H1 (cell line): ENCODE results near the gene OLIG2. TPM values are rescaled to one million over a fixed set of nuclear protein-coding genes. Genes with fewer than 3 reads are reported as not detected.

Experiments used
- ATF2 ChIP-seq: IDR thresholded peaks from 2 replicates; pipeline ENCODE4 v1.6.1; 2012; ENCODE audit warnings: low read length, inconsistent platforms
- EGR1 ChIP-seq: IDR thresholded peaks from 2 replicates; pipeline ENCODE4 v1.6.1; 2011; ENCODE audit warnings: low read depth, low read length, borderline replicate concordance
- EZH2 ChIP-seq: fragments of 200-600 bp; sonication (generic); IDR thresholded peaks from 2 replicates; pipeline ENCODE4 v1.7.1; 2012; ENCODE audit warnings: low read depth, mild to moderate bottlenecking, moderate library complexity, low read length, inconsistent platforms; ENCODE audit not compliant: severe bottlenecking
- GABPA ChIP-seq: IDR thresholded peaks from 2 replicates; pipeline ENCODE4 v1.6.1; 2011; ENCODE audit warnings: mild to moderate bottlenecking, low read length, moderate library complexity, borderline replicate concordance; ENCODE audit not compliant: insufficient read depth
- JUND ChIP-seq: IDR thresholded peaks from 2 replicates; pipeline ENCODE4 v1.6.1; 2011; ENCODE audit warnings: mild to moderate bottlenecking, improper control_type of control experiment, low read length
- KDM5A ChIP-seq: fragments of 200-600 bp; IDR thresholded peaks from 2 replicates; pipeline ENCODE4 v1.7.1; 2012; ENCODE audit warnings: mild to moderate bottlenecking, low read length, inconsistent platforms, mixed read lengths
- MAX ChIP-seq: IDR thresholded peaks from 2 replicates; pipeline ENCODE4 v1.6.1; 2012; ENCODE audit warnings: inconsistent platforms
- NANOG ChIP-seq: IDR thresholded peaks from 2 replicates; pipeline ENCODE4 v1.6.1; 2011; ENCODE audit warnings: low read length, low read depth, mild to moderate bottlenecking, inconsistent platforms; ENCODE audit not compliant: insufficient read depth, poor library complexity, severe bottlenecking
- POU5F1 ChIP-seq: IDR thresholded peaks from 2 replicates; pipeline ENCODE4 v1.6.1; 2011; ENCODE audit warnings: low read depth, mild to moderate bottlenecking, low read length, moderate library complexity
- RBBP5 ChIP-seq: IDR thresholded peaks from 2 replicates; pipeline ENCODE4 v1.7.1; 2012; ENCODE audit warnings: low read depth, mild to moderate bottlenecking, inconsistent platforms, low read length, moderate library complexity, borderline replicate concordance
- RFX5 ChIP-seq: IDR thresholded peaks from 2 replicates; pipeline ENCODE4 v1.6.1; 2011; ENCODE audit warnings: low read depth, low read length, improper control_type of control experiment, borderline replicate concordance
- RNF2 ChIP-seq: fragments of 200-900, 300-1000 bp; sonication (generic); IDR thresholded peaks from 2 replicates; pipeline ENCODE4 v1.7.1; 2016; ENCODE audit warnings: borderline replicate concordance, low read depth, mild to moderate bottlenecking, antibody characterized with exemption, low read length; ENCODE audit not compliant: poor library complexity, severe bottlenecking; ENCODE audit errors: missing control alignments
- SAP30 ChIP-seq: fragments of 300-600 bp; sonication (generic); IDR thresholded peaks from 2 replicates; pipeline ENCODE4 v1.7.1; 2012; ENCODE audit warnings: low read length, moderate library complexity, mild to moderate bottlenecking, inconsistent platforms; ENCODE audit not compliant: insufficient read depth, insufficient replicate concordance
- SIX5 ChIP-seq: IDR thresholded peaks from 2 replicates; pipeline ENCODE4 v1.6.1; 2011; ENCODE audit warnings: mild to moderate bottlenecking, low read depth, low read length
- SP2 ChIP-seq: IDR thresholded peaks from 2 replicates; pipeline ENCODE4 v1.6.1; 2012; ENCODE audit warnings: mild to moderate bottlenecking, low read length, inconsistent platforms
- SRF ChIP-seq: IDR thresholded peaks from 2 replicates; pipeline ENCODE4 v1.6.1; 2011; ENCODE audit warnings: mild to moderate bottlenecking, low read depth, low read length, moderate library complexity
- TBP ChIP-seq: IDR thresholded peaks from 2 replicates; pipeline ENCODE4 v1.6.1; 2011; ENCODE audit warnings: low read depth, low read length, improper control_type of control experiment
- TCF12 ChIP-seq: IDR thresholded peaks from 2 replicates; pipeline ENCODE4 v1.6.1; 2011; ENCODE audit warnings: low read depth, mild to moderate bottlenecking, low read length
- TEAD4 ChIP-seq: IDR thresholded peaks from 2 replicates; pipeline ENCODE4 v1.6.1; 2012; ENCODE audit warnings: low read depth, low read length, inconsistent platforms, mixed read lengths
- USF2 ChIP-seq: IDR thresholded peaks from 2 replicates; pipeline ENCODE4 v1.6.1; 2011; ENCODE audit warnings: low read length, improper control_type of control experiment
- polyA plus RNA-seq, 7 experiments: library from polyadenylated mRNA; depleted of rRNA in 3 of 7; stranded (reverse) in 5 of 7; unstranded in 2 of 7; fragments of >200 nt in 5 of 7; fragments of 200-250 nt in 2 of 7; gene quantifications; 1 replicate in 5 of 7; 2 replicates in 1 of 7; 4 replicates in 1 of 7; pipeline versions ENCODE4 v1.2.1 to v1.2.3, GENCODE V29; 2011 to 2013; ENCODE audit warnings: missing spikeins in 2 of 7, mixed read lengths in 2 of 7
- total RNA-seq: library from RNA; stranded (reverse); fragmentation: NEBNext Ultra II Directional; extraction: Animal tissue kit (Norgen Biotek cat#: 25700); gene quantifications from 2 replicates; pipeline ENCODE4 v1.2.1, GENCODE V29; 2021

OLIG2 gene
- total and polyA plus RNA-seq, 2 of the 8 experiments (the other 6 are each of a cell fraction or from before 2014, with no cell fraction given) = 0.79 TPM; not detected in 1

- no peak for TF ChIP-seq ATF2
- no peak for TF ChIP-seq SAP30
- TF ChIP-seq MAX = peak; percentile 91
- TF ChIP-seq EZH2 = peak; percentile 28
- TF ChIP-seq NANOG = no peak
- TF ChIP-seq RNF2 = peak; percentile 7
- no peak for TF ChIP-seq TEAD4
- no peak for TF ChIP-seq SP2
- no peak for TF ChIP-seq TCF12
- no peak for TF ChIP-seq POU5F1
- peak; percentile 50; the same call in 1 of the 2 replicates for TF ChIP-seq EGR1
- no peak for TF ChIP-seq SRF
- no peak for TF ChIP-seq RBBP5
- TF ChIP-seq KDM5A = no peak
- TF ChIP-seq JUND = no peak
- TF ChIP-seq TBP = no peak
- TF ChIP-seq RFX5 = no peak
- no peak for TF ChIP-seq GABPA
- TF ChIP-seq SIX5 = no peak
- no peak for TF ChIP-seq USF2
Observed at GRCh38 chr21:33027401-33028286, 1.9 kb downstream of the OLIG2 start (continued).
